ENCODE data around the gene TCP1. TPM values are rescaled to one million over a fixed set of nuclear protein-coding genes. Genes with fewer than 3 reads are reported as not detected.

The TCP1 gene
- polyA plus RNA-seq = 352 and 379 TPM in 2 replicates
- 326 and 344 TPM in 2 replicates for polyA minus RNA-seq

DNA sequence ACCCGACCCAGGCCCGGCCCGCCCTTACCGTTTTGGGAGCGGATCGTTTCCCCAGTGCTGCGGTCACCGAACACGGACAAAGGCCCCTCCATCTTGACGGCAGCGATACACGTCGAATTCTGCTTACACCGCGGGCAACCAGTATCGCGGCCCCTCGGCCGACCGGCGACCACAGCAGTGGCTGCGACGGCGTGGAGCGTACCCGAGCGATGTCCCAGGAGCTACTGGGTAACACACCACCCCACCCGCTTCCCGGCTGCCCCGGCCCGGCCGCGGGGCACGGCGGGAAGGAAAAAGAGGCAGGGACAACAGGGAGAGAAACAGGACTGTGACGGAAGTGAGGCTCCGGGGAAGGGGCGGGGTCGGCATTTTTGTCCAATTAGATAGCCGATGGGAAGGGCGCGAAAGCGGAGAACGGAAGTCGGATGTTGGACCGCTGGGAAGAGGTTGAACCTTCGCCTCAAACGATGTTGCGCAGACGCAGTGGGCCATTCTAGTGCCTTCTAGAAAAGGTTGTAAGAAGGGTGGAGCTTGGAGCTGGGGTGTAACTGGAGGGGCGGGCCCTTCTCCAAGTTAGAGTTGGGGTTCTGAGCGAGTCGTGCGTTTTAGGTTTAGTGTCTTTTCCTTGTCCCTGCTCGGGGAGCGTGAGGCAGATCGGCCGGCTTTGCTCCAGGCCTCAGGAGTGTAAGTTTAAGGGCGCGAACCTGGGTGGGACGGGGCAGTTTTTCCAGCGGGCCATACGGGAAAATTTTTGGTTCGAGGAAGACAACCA lies at the start of gene TCP1:
TSS of gene TCP1 (minus strand) at position 226 of the 772 bp plus-strand sequence. CDS start at position 92, 134 bp downstream.
- H3K36me3 ChIP-seq (ENCODE audit: insufficient read depth, low read length) = no peaks in the 10 kb centered on the region
- no peaks in the 10 kb centered on the region for H3K9me3 ChIP-seq (ENCODE audit: low read length)
- peak within 1 kb of the TSS; percentile 93 for H3K9ac ChIP-seq (ENCODE audit: low read length)
- H3K27me3 ChIP-seq (ENCODE audit: insufficient read depth, low read depth, low read length) = no peaks in the 10 kb centered on the region
- H3K79me2 ChIP-seq (replicated peaks; ENCODE audit: insufficient read depth, low read length) = peaks cover 62% of the 10 kb centered on the region
- H3K4me2 ChIP-seq (ENCODE audit: low read length) = peak within 1 kb of the TSS; percentile 86
- TF ChIP-seq POLR2AphosphoS5 (IDR thresholded peaks at IDR 0.05) (peak; percentile 96), TAF1 (IDR thresholded peaks at IDR 0.05; ENCODE audit: low read depth) (peak; percentile 77), RAD21 (conservative IDR thresholded peaks at IDR 0.05) (peak; percentile 9), EZH2 (IDR thresholded peaks at IDR 0.05; ENCODE audit: borderline replicate concordance, insufficient read depth, low read length, poor library complexity, severe bottlenecking) (no peak), EP300 (conservative IDR thresholded peaks at IDR 0.05; ENCODE audit: poor library complexity, severe bottlenecking) (peak; percentile 43), MXI1 (conservative IDR thresholded peaks at IDR 0.05; ENCODE audit: poor library complexity, severe bottlenecking) (no peak), SMC3 (conservative IDR thresholded peaks at IDR 0.05; ENCODE audit: poor library complexity) (no peak)
- TF ChIP-seq, protein P1, sequence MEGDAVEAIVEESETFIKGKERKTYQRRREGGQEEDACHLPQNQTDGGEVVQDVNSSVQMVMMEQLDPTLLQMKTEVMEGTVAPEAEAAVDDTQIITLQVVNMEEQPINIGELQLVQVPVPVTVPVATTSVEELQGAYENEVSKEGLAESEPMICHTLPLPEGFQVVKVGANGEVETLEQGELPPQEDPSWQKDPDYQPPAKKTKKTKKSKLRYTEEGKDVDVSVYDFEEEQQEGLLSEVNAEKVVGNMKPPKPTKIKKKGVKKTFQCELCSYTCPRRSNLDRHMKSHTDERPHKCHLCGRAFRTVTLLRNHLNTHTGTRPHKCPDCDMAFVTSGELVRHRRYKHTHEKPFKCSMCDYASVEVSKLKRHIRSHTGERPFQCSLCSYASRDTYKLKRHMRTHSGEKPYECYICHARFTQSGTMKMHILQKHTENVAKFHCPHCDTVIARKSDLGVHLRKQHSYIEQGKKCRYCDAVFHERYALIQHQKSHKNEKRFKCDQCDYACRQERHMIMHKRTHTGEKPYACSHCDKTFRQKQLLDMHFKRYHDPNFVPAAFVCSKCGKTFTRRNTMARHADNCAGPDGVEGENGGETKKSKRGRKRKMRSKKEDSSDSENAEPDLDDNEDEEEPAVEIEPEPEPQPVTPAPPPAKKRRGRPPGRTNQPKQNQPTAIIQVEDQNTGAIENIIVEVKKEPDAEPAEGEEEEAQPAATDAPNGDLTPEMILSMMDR (IDR thresholded peaks at IDR 0.05; ENCODE audit: poor library complexity, severe bottlenecking) = no peak
- TF ChIP-seq, protein P2, sequence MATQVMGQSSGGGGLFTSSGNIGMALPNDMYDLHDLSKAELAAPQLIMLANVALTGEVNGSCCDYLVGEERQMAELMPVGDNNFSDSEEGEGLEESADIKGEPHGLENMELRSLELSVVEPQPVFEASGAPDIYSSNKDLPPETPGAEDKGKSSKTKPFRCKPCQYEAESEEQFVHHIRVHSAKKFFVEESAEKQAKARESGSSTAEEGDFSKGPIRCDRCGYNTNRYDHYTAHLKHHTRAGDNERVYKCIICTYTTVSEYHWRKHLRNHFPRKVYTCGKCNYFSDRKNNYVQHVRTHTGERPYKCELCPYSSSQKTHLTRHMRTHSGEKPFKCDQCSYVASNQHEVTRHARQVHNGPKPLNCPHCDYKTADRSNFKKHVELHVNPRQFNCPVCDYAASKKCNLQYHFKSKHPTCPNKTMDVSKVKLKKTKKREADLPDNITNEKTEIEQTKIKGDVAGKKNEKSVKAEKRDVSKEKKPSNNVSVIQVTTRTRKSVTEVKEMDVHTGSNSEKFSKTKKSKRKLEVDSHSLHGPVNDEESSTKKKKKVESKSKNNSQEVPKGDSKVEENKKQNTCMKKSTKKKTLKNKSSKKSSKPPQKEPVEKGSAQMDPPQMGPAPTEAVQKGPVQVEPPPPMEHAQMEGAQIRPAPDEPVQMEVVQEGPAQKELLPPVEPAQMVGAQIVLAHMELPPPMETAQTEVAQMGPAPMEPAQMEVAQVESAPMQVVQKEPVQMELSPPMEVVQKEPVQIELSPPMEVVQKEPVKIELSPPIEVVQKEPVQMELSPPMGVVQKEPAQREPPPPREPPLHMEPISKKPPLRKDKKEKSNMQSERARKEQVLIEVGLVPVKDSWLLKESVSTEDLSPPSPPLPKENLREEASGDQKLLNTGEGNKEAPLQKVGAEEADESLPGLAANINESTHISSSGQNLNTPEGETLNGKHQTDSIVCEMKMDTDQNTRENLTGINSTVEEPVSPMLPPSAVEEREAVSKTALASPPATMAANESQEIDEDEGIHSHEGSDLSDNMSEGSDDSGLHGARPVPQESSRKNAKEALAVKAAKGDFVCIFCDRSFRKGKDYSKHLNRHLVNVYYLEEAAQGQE (IDR thresholded peaks at IDR 0.05; ENCODE audit: borderline replicate concordance) = peak; percentile 92
- H3K4me3 ChIP-seq (ENCODE audit: low read length) = peak within 1 kb of the TSS; percentile 98
- no peaks in the 10 kb centered on the region for H3K9me2 ChIP-seq (ENCODE audit: insufficient read depth, low read length)
- H2AFZ ChIP-seq (ENCODE audit: low read depth, low read length) = peak within 1 kb of the TSS; percentile 87
- H3K27ac ChIP-seq (ENCODE audit: low read length) = peak within 1 kb of the TSS; percentile 86
- H4K20me1 ChIP-seq (ENCODE audit: insufficient read depth) = no peaks in the 10 kb centered on the region
- no peaks in the 10 kb centered on the region for H3F3A ChIP-seq (ENCODE audit: insufficient read depth, low read length, poor library complexity, severe bottlenecking)

DNA sequence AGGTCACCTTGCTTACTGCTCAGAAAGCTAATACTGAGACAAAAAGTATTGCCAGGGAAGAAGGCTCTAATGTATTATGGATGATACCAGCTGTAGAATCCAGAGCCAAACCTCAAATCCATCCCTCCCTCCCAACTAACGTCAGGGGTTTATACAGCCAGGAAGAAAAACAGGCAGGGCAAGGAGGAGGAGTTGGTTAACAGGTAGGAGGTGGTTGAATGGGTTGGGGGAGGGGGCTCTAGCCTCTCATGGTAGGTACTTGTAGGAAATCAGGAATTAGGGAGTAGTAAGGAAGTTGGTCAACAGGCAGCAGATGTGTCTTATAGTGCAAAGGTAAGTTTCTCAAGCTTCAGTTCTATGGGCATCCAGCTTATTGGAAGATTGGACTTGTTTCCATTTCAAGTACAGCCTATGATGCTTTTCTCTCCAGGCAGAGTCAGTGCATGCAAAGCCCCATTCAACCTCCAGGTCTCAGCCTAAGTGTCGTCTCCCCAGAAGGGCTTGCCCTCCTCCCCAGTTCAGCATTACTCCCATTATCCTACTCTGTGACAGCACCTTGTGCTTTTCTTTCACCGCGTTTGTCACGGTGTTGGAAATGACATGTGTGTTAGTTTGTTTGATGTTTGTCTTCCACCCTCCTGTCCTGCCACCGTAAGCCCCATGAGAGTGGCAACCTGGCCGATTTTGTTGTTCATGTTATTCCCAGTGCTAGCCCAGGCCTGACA lies 48.8 kb upstream of the TCP1 start:
- Histone ChIP-seq H3K4me2 (ENCODE audit: low read length) (no peak overlapping the region), H3K9me2 (ENCODE audit: insufficient read depth, low read length) (no peaks in the 10 kb centered on the region), H3K9me3 (ENCODE audit: low read length) (no peaks in the 10 kb centered on the region), H3K9ac (ENCODE audit: low read length) (no peak overlapping the region), H3F3A (ENCODE audit: insufficient read depth, low read length, poor library complexity, severe bottlenecking) (no peaks in the 10 kb centered on the region), H3K79me2 (replicated peaks; ENCODE audit: insufficient read depth, low read length) (no peaks in the 10 kb centered on the region), H3K36me3 (ENCODE audit: insufficient read depth, low read length) (no peaks in the 10 kb centered on the region), H3K27ac (ENCODE audit: low read length) (no peak overlapping the region), H3K4me3 (ENCODE audit: low read length) (no peak overlapping the region), H3K27me3 (ENCODE audit: insufficient read depth, low read depth, low read length) (no peaks in the 10 kb centered on the region), H4K20me1 (ENCODE audit: insufficient read depth) (no peaks in the 10 kb centered on the region), H2AFZ (ENCODE audit: low read depth, low read length) (no peak overlapping the region)
- no peak for TF ChIP-seq RAD21 (conservative IDR thresholded peaks at IDR 0.05)
- TF ChIP-seq EP300 (conservative IDR thresholded peaks at IDR 0.05; ENCODE audit: poor library complexity, severe bottlenecking) = no peak
- TF ChIP-seq POLR2AphosphoS5 (IDR thresholded peaks at IDR 0.05) = no peak
- TF ChIP-seq TAF1 (IDR thresholded peaks at IDR 0.05; ENCODE audit: low read depth) = no peak
- no peak for TF ChIP-seq MXI1 (conservative IDR thresholded peaks at IDR 0.05; ENCODE audit: poor library complexity, severe bottlenecking)
- TF ChIP-seq, protein P2 (IDR thresholded peaks at IDR 0.05; ENCODE audit: borderline replicate concordance) = no peak
- TF ChIP-seq EZH2 (IDR thresholded peaks at IDR 0.05; ENCODE audit: borderline replicate concordance, insufficient read depth, low read length, poor library complexity, severe bottlenecking) = no peak
- TF ChIP-seq SMC3 (conservative IDR thresholded peaks at IDR 0.05; ENCODE audit: poor library complexity) = no peak
- TF ChIP-seq, protein P1 (IDR thresholded peaks at IDR 0.05; ENCODE audit: poor library complexity, severe bottlenecking) = no peak

Data from neural cell (in vitro differentiated cells).